H1 (cell line): ENCODE measurements around the gene VASH1. TPM values are rescaled to one million over a fixed set of nuclear protein-coding genes. Genes with fewer than 3 reads are reported as not detected.
A peak's percentile ranks its signal among the peaks of the same experiment; 100 is the strongest.

Source experiments
- CTCF ChIA-PET: fragments of 300-600 bp; sonication (Branson Sonifier 250); formaldehyde crosslinking; loops from one replicate; lab custom pipeline; 2021; ENCODE audit not compliant: partially characterized antibody; lab: Charles Lee
- POLR2A ChIA-PET: fragments of 300-600 bp; sonication (Branson Sonifier 250); formaldehyde crosslinking; loops from one replicate; lab custom pipeline; 2021; ENCODE audit warnings: inconsistent platforms; ENCODE audit not compliant: partially characterized antibody; lab: Charles Lee
- DNase-seq, 2 experiments: peaks; one replicate each; pipeline versions ENCODE4 v3.0.0 to v3.0.0-alpha.2; 2010 to 2022; ENCODE audit warnings: low spot score in 2 of 2, low read depth in 1 of 2, mixed read lengths in 1 of 2
- FAIRE-seq: peaks from 2 replicates; lab custom pipeline; 2011; peaks lifted over from hg19 to GRCh38; lab: Jason Lieb, UNC
- H2AFZ ChIP-seq: 2 replicates; pipeline ENCODE4 v1.8.1; 2012; ENCODE audit warnings: low read length, inconsistent platforms
- H2AK5ac ChIP-seq: 2 replicates; pipeline ENCODE4 v1.6.1; 2013; ENCODE audit warnings: low read depth, low read length
- H2BK120ac ChIP-seq: replicated peaks from 2 replicates; pipeline ENCODE3; 2013; ENCODE audit warnings: low read depth, low read length, inconsistent platforms
- H2BK12ac ChIP-seq: 2 replicates; pipeline ENCODE4 v1.6.1; 2013; ENCODE audit warnings: low read depth, low read length
- H2BK15ac ChIP-seq: 2 replicates; pipeline ENCODE4 v1.6.1; 2013; ENCODE audit warnings: low read length
- H2BK20ac ChIP-seq: 2 replicates; pipeline ENCODE4 v1.6.1; 2013; ENCODE audit warnings: low read length
- H2BK5ac ChIP-seq: 2 replicates; pipeline ENCODE4 v1.6.1; 2013; ENCODE audit warnings: low read depth, low read length
- H3K14ac ChIP-seq: 2 replicates; pipeline ENCODE4 v1.6.1; 2013; ENCODE audit warnings: inconsistent platforms; ENCODE audit not compliant: insufficient read length
- H3K18ac ChIP-seq: 2 replicates; pipeline ENCODE4 v1.6.1; 2013; ENCODE audit warnings: low read length; ENCODE audit errors: extremely low read depth
- H3K23ac ChIP-seq: 2 replicates; pipeline ENCODE4 v1.6.1; 2013; ENCODE audit warnings: inconsistent platforms; ENCODE audit not compliant: insufficient read length
- H3K23me2 ChIP-seq: 2 replicates; pipeline ENCODE4 v1.6.1; 2013; ENCODE audit warnings: low read depth, low read length
- H3K27ac ChIP-seq: 2 replicates; pipeline ENCODE4 v1.6.1; 2011; ENCODE audit warnings: low read depth, low read length, inconsistent platforms
- H3K27me3 ChIP-seq, 4 experiments: replicated peaks in 1 of 4; 1 replicate in 1 of 4; 2 replicates in 3 of 4; pipeline versions ENCODE4 v1.6.1 to v1.8.1; 2011 to 2013; ENCODE audit warnings: low read length in 3 of 4, mild to moderate bottlenecking in 3 of 4, inconsistent platforms in 2 of 4, mixed read lengths in 2 of 4, moderate library complexity in 1 of 4; ENCODE audit not compliant: control insufficient read depth in 3 of 4, insufficient read depth in 3 of 4; ENCODE audit errors: extremely low read depth in 1 of 4
- H3K36me3 ChIP-seq, 4 experiments: 2 replicates each; pipeline versions ENCODE4 v1.6.1 to v1.8.1; 2011 to 2013; ENCODE audit warnings: mild to moderate bottlenecking in 4 of 4, low read length in 3 of 4, moderate library complexity in 2 of 4, control low read depth in 1 of 4, inconsistent platforms in 1 of 4; ENCODE audit not compliant: insufficient read depth in 4 of 4, control insufficient read depth in 2 of 4
- H3K4ac ChIP-seq: replicated peaks from 2 replicates; pipeline ENCODE3; 2013; ENCODE audit warnings: low read length, low read depth, mixed read lengths, inconsistent platforms; ENCODE audit not compliant: insufficient read length
- H3K4me1 ChIP-seq, 4 experiments: replicated peaks in 1 of 4; 1 replicate in 1 of 4; 2 replicates in 3 of 4; pipeline versions ENCODE4 v1.6.1 to v1.8.1; 2011 to 2013; ENCODE audit warnings: low read length in 3 of 4, inconsistent platforms in 2 of 4, mixed read lengths in 1 of 4; ENCODE audit not compliant: insufficient read depth in 4 of 4, control insufficient read depth in 3 of 4
- H3K4me2 ChIP-seq, 2 experiments: 2 replicates each; pipeline versions ENCODE4 v1.6.1 to v1.8.1; 2011 to 2013; ENCODE audit warnings: low read depth in 2 of 2, low read length in 2 of 2, control low read depth in 1 of 2, inconsistent platforms in 1 of 2, mild to moderate bottlenecking in 1 of 2; ENCODE audit not compliant: insufficient read depth in 1 of 2
- H3K4me3 ChIP-seq, 4 experiments: fragments of 200-600, 300-600 bp in 1 of 4; sonication (generic), shearing (Covaris generic), sonication (Bioruptor Twin) in 1 of 4; 2 replicates each; pipeline versions ENCODE4 v1.5.1 to v1.8.1; 2011 to 2016; ENCODE audit warnings: low read length in 4 of 4, low read depth in 3 of 4, control low read depth in 2 of 4, inconsistent platforms in 2 of 4, mild to moderate bottlenecking in 2 of 4, mixed read lengths in 1 of 4, moderate library complexity in 1 of 4; ENCODE audit not compliant: insufficient read depth in 2 of 4; ENCODE audit errors: extremely low read depth in 1 of 4
- H3K56ac ChIP-seq: replicated peaks from 2 replicates; pipeline ENCODE3; 2013; ENCODE audit warnings: low read depth, mild to moderate bottlenecking, mixed read lengths, low read length, inconsistent platforms; ENCODE audit not compliant: insufficient read length
- H3K79me1 ChIP-seq: 2 replicates; pipeline ENCODE4 v1.6.1; 2013; ENCODE audit warnings: low read depth, low read length, control low read depth
- H3K79me2 ChIP-seq, 2 experiments: 2 replicates each; pipeline versions ENCODE4 v1.6.1 to v1.8.1; 2012 to 2013; ENCODE audit warnings: low read length in 2 of 2, mild to moderate bottlenecking in 2 of 2, inconsistent platforms in 1 of 2; ENCODE audit not compliant: insufficient read depth in 2 of 2, control insufficient read depth in 1 of 2
- H3K9ac ChIP-seq, 4 experiments: replicated peaks in 1 of 4; 1 replicate in 1 of 4; 2 replicates in 3 of 4; pipeline versions ENCODE4 v1.6.1 to v1.8.1; 2011 to 2013; ENCODE audit warnings: low read depth in 3 of 4, low read length in 3 of 4, control low read depth in 2 of 4, mild to moderate bottlenecking in 2 of 4, moderate library complexity in 2 of 4, inconsistent platforms in 1 of 4; ENCODE audit errors: extremely low read depth in 1 of 4
- H3K9me3 ChIP-seq, 2 experiments: 2 replicates each; pipeline versions ENCODE4 v1.6.1 to v1.8.1; 2012 to 2013; ENCODE audit warnings: mild to moderate bottlenecking in 2 of 2, moderate library complexity in 2 of 2, control low read depth in 1 of 2, inconsistent platforms in 1 of 2, low read depth in 1 of 2, low read length in 1 of 2, mixed read lengths in 1 of 2; ENCODE audit not compliant: insufficient read depth in 2 of 2
- H4K20me1 ChIP-seq, 2 experiments: replicated peaks in 1 of 2; 2 replicates each; pipeline versions ENCODE3 to v1.8.1; 2011 to 2013; ENCODE audit warnings: inconsistent platforms in 2 of 2, low read length in 2 of 2, mild to moderate bottlenecking in 1 of 2; ENCODE audit not compliant: insufficient read depth in 2 of 2, control insufficient read depth in 1 of 2
- H4K5ac ChIP-seq: 2 replicates; pipeline ENCODE4 v1.6.1; 2013; ENCODE audit warnings: low read length, low read depth, mixed read lengths, inconsistent platforms; ENCODE audit not compliant: insufficient read length
- H4K8ac ChIP-seq: 2 replicates; pipeline ENCODE4 v1.8.0; 2013; ENCODE audit warnings: mild to moderate bottlenecking, moderate library complexity, low read length, inconsistent platforms; ENCODE audit not compliant: insufficient read depth; ENCODE audit errors: extremely low read depth
- H4K91ac ChIP-seq: replicated peaks from 2 replicates; pipeline ENCODE3; 2013; ENCODE audit warnings: low read length, mixed read lengths, inconsistent platforms; ENCODE audit not compliant: insufficient read length
- PHF8 ChIP-seq: fragments of 200-600 bp; sonication (generic); conservative IDR thresholded peaks from 2 replicates; pipeline ENCODE4 v1.7.1; 2012; ENCODE audit warnings: low read depth, mild to moderate bottlenecking, inconsistent platforms, low read length, moderate library complexity
- WGBS, 2 experiments: shearing (Covaris generic) in 1 of 2; methylation state at CpG; one replicate each; pipeline versions ENCODE4 v1.1.6 to v1.1.7; 2013 to 2015; ENCODE audit warnings: low lambda C conversion rate in 2 of 2, mixed read lengths in 2 of 2, inconsistent platforms in 1 of 2, low coverage in 1 of 2, missing lambda C conversion rate in 1 of 2; ENCODE audit not compliant: insufficient replicate concordance in 2 of 2, insufficient coverage in 1 of 2, insufficient read length in 1 of 2; ENCODE audit errors: extremely low coverage in 1 of 2, missing lambda C conversion rate in 1 of 2; 5-methylcytosine and 5-hydroxymethylcytosine counted together
- polyA plus RNA-seq, 7 experiments: library from polyadenylated mRNA; depleted of rRNA in 3 of 7; stranded (reverse) in 5 of 7; unstranded in 2 of 7; fragments of >200 nt in 5 of 7; fragments of 200-250 nt in 2 of 7; gene quantifications; 1 replicate in 5 of 7; 2 replicates in 1 of 7; 4 replicates in 1 of 7; pipeline versions ENCODE4 v1.2.1 to v1.2.3, GENCODE V29; 2011 to 2013; ENCODE audit warnings: missing spikeins in 2 of 7, mixed read lengths in 2 of 7
- total RNA-seq: library from RNA; stranded (reverse); fragmentation: NEBNext Ultra II Directional; extraction: Animal tissue kit (Norgen Biotek cat#: 25700); gene quantifications from 2 replicates; pipeline ENCODE4 v1.2.1, GENCODE V29; 2021

Gene VASH1
- total and polyA plus RNA-seq, 2 of the 8 experiments (the other 6 are each of a cell fraction or from before 2014, with no cell fraction given) = 3.1 to 6.4 TPM

DNA sequence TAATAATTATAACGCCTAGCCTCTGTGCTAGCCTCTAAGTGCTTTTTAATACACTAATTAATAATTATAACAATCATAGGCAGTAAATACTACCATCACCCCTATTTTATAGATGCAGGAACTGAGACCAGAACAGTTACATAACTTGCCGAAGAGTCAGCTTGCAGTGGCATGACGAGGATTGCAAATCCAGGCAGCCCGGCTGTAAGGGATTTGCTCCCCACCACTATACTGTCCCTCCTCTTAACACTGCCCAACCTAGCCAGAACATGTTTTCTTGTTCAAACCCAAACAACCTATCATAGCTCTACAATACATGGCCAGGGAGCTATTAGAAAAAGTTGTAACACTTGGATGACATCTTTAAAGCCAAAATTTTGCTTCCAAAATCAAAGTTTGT lies 33.9 kb upstream of the VASH1 start:
- Histone ChIP-seq H3K9ac (no peak overlapping the region), H3K79me2 (no peaks in the 10 kb centered on the region), H3K4me1 (peaks cover 0 to 8% (median 3%) of the 10 kb centered on the region in 4 experiments; a peak in 5 of 7 replicates), H2BK12ac (no peak overlapping the region), H3K14ac (no peak overlapping the region), H4K20me1 (no peaks in the 10 kb centered on the region), H3K18ac (no peak overlapping the region), H3K27ac (no peak overlapping the region), H2BK5ac (no peak overlapping the region), H3K23me2 (no peaks in the 10 kb centered on the region), H4K5ac (no peak overlapping the region), H2BK120ac (no peak overlapping the region), H4K91ac (no peak overlapping the region), H2AFZ (no peak overlapping the region), H3K4me3 (no peak overlapping the region), H3K9me3 (no peaks in the 10 kb centered on the region), H3K56ac (no peak overlapping the region), H2BK20ac (no peak overlapping the region), H3K27me3 (no peaks in the 10 kb centered on the region), H4K8ac (no peak overlapping the region), H3K4me2 (no peak overlapping the region), H2BK15ac (no peak overlapping the region), H3K4ac (no peak overlapping the region), H3K79me1 (no peaks in the 10 kb centered on the region), H2AK5ac (peak overlapping the region; percentile 24; the same call in 1 of the 2 replicates), H3K36me3 (no peaks in the 10 kb centered on the region), H3K23ac (no peak overlapping the region)
- DNase-seq (no peak), FAIRE-seq (no peak)
- no peak for TF ChIP-seq PHF8
- 64% methylated on average over 4 of the region's 4 CpGs; no CpG with 5 or more reads in 1 of the 2 experiments for WGBS, 2 experiments
- CTCF ChIA-PET = interaction anchor here (1.2 to 4.3 kb wide), 3 partner anchors 8 to 43 kb away, joined by 3 to 15 read pairs (median 4); no protein-coding TSS in a partner anchor
- POLR2A ChIA-PET = no interaction called here
